ENCODE data around the gene CYP1A2.

The CYP1A2 gene

DNA sequence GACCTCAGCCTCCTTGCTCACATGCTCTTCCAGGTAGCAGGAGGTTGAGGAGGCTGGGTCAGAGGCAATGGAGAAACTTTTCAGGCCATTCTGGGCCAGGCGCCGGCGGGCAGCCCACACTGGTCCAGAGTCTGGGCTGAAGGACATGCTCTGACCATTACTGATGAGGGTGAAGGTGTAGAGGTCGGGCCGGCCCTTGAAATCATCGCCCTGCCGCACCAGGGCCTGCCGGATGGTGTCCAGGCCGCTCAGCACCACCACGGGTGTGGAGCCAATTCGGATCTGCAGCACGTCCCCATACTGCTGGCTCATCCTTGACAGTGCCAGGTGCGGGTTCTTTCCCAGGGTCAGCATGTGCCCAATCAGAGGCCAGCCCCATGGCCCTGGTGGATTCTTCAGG is 26.1 kb upstream of the CYP1A2 start:
- H3K4me3 ChIP-seq (replicated peaks; ENCODE audit: low read depth, low read length) = no peak overlapping the region
- TF ChIP-seq, protein P1, sequence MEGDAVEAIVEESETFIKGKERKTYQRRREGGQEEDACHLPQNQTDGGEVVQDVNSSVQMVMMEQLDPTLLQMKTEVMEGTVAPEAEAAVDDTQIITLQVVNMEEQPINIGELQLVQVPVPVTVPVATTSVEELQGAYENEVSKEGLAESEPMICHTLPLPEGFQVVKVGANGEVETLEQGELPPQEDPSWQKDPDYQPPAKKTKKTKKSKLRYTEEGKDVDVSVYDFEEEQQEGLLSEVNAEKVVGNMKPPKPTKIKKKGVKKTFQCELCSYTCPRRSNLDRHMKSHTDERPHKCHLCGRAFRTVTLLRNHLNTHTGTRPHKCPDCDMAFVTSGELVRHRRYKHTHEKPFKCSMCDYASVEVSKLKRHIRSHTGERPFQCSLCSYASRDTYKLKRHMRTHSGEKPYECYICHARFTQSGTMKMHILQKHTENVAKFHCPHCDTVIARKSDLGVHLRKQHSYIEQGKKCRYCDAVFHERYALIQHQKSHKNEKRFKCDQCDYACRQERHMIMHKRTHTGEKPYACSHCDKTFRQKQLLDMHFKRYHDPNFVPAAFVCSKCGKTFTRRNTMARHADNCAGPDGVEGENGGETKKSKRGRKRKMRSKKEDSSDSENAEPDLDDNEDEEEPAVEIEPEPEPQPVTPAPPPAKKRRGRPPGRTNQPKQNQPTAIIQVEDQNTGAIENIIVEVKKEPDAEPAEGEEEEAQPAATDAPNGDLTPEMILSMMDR (IDR thresholded peaks at IDR 0.05; ENCODE audit: low read depth, low read length, missing control alignments) = no peak
- DNase-seq (ENCODE audit: extremely low read depth, low read depth) = no peak

DNA sequence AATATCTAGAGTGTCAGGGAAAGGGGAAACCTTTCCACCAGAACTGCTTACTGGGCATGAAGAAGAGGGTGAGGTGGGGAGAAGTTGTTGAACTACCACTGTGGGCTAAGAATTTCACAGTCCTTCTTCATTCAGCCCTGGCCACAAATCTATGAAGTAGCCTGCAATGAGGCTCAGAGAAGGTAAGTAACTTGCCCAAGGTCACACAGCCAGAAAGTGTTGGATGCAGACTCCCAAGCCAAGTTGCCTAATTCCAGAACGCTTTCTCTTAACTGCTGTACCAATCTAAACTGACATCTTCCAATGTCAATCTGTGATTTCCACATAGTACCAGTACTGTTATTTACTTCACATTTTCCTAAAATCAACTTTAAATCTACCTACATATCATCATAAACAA is 25.5 kb upstream of the CYP1A2 start:
- H3K4me3 ChIP-seq (replicated peaks; ENCODE audit: low read depth, low read length) = no peak overlapping the region
- TF ChIP-seq, protein P1 (IDR thresholded peaks at IDR 0.05; ENCODE audit: low read depth, low read length, missing control alignments) = no peak
- DNase-seq (ENCODE audit: extremely low read depth, low read depth) = no peak

DNA sequence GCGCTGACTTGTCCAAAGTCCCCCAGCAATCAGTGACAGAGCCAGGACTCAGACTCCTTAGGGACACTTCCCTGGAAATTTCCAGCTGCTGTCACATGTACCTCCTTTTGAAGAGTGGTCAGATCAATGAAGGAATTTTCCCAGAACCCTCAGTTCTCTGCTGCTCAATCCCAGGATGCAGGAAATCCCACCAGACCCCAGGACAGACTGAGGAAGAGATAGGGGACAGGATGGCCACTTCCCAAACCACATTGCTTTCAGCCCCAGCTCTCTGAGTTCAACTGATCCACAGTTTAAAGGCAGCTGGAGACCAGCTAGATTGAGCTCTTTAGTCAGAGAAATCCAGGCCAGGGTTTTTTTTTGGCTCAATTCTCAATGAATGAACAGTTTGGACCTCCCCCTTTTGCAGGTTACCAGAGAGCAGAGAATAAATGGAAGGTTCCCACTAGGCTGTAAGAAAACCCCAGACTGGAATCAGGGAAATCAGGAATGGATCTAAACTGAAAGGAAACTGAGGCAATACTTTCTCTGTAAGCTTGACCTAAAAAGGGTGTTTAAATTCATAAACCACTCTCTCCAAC is 24.8 kb upstream of the CYP1A2 start:
- TF ChIP-seq, protein P1 (IDR thresholded peaks at IDR 0.05; ENCODE audit: low read depth, low read length, missing control alignments) = no peak
- no peak for DNase-seq (ENCODE audit: extremely low read depth, low read depth)
- no peak overlapping the region for H3K4me3 ChIP-seq (replicated peaks; ENCODE audit: low read depth, low read length)

DNA sequence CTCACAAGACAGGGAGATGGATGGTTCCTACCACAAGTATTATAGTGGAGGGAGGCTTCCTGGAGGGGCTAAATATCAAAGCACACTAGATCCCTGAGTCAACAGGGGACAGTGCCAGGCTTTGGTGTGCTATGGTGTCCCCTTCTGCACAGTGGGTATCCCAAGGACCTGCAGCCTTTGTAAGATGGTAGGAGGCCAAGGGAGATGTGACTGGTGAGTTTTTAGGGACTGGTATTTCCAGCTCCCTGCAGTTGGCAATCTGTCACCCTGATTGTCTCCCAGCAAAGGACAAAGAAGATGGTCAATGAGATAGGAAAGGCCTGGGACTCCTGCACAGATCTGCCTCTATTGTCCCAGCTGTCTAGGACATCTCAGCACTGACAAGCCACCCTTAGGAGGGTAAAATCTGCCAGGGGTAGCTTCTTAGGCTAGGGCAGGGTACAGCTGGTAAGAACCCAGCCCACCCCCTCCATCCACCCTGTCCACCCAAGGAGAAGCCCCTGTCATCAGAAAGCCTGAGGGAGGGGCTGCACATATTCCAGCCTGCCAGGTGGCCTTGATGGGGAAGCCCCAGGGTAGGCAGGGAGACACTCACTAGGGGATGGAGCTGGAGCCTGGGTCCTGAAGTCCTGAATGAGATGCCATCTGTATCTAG is 23.9 kb upstream of the CYP1A2 start:
- TF ChIP-seq, protein P1 (IDR thresholded peaks at IDR 0.05; ENCODE audit: low read depth, low read length, missing control alignments) = no peak
- no peak overlapping the region for H3K4me3 ChIP-seq (replicated peaks; ENCODE audit: low read depth, low read length)
- DNase-seq (ENCODE audit: extremely low read depth, low read depth) = no peak

DNA sequence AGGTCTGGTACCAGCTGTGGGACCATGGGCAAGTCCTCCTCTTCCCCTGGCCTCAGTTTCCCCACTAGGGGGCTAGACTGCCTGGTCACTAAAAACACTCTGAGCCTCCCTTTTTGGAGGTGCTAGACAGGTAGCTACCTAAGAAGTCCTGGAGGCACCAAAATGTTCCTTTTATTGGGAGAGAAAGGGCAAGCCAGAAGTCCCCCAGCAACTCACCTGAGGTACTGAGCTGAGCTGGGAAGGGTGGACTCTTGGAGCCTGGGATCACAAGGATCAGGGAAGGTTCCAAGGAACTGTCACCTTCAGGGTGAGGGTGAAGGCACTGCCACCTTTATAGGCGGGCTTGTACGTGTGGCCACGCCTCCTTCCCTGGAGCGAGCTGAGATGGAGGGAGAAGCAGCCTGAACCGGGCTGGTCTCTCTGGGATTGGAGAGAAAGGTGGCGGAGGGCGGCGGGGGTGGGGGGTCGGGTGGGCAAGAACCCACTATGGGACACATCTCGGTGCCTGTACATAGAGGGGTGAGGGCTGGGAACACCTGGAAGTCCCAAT is 23.3 kb upstream of the CYP1A2 start, which contains the start of gene CYP1A1:
Gene CYP1A1, minus strand, starts transcription at position 304 of the 550 bp plus-strand sequence. CDS start 2,431 bp downstream, outside the sequence.
- H3K4me3 ChIP-seq (replicated peaks; ENCODE audit: low read depth, low read length) = peak within 1 kb of the TSS; percentile 31
- no peak for DNase-seq (ENCODE audit: extremely low read depth, low read depth)

DNA sequence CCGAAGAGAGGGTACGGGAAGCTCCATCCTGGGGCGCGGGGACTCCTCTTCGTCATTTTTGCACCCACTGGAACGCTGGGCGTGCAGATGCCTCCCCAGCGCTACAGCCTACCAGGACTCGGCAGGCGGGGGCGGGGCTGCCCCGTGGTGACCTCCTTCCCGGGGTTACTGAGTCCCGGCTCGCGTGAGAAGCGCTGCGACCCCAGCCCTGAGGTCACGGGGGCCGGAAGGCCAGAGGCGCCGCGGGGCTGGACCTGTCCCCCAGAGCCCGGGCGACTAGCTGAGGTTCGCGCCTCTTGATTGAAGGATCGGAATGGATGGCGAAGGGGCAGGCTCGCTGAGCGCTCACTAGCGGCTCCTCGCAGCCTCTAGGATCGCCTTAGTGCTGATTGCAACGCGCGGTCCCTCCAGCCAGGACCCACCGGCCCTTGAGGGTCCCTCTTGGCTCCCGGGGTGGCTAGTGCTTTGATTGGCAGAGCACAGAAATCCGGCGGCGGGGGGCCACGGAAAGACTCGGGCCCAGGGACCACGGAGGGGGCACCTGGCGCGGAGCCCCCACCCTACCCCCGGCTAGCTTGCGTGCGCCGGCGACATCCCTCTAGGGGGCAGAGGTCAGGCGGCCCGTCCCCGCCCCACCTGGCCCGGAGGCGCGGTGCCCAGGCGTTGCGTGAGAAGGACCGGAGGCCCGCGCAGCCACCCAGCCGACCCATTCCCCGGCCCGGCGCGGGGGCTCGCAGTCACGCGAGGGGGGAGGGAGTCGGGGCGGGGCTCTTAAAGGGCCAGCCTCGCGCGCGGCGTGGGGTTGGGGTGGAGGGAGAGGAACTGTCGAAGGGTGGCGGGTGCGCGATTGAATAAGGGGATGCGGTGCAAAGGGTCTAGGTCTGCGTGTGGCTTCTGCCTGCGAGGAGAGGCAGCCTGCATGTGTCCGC is 22.5 kb upstream of the CYP1A2 start:
- TF ChIP-seq, protein P1 (IDR thresholded peaks at IDR 0.05; ENCODE audit: low read depth, low read length, missing control alignments) = no peak

More for the DNA sequence above, 23.3 kb upstream of the CYP1A2 start, which contains the start of gene CYP1A1:
- TF ChIP-seq, protein P1 (IDR thresholded peaks at IDR 0.05; ENCODE audit: low read depth, low read length, missing control alignments) = no peak

More for the DNA sequence above, 22.5 kb upstream of the CYP1A2 start:
- peak overlapping the region; percentile 31 for H3K4me3 ChIP-seq (replicated peaks; ENCODE audit: low read depth, low read length)
- no peak for DNase-seq (ENCODE audit: extremely low read depth, low read depth)
